ENCODE results near the gene PCDHGA11.
"Not testable (repeated sequence)": the region's sequence is repeated elsewhere in the genome, so short reads cannot be mapped to it uniquely, and the experiment has no call there.

Gene PCDHGA11

GRCh38 chr5:141420855-141421488 lies at the start of gene PCDHGA11:
Gene PCDHGA11 (plus strand): TSS chr5:141421051. CDS start chr5:141421228, 177 bp downstream.
- DNase-seq (ENCODE audit: low read depth) = no peak

DNA sequence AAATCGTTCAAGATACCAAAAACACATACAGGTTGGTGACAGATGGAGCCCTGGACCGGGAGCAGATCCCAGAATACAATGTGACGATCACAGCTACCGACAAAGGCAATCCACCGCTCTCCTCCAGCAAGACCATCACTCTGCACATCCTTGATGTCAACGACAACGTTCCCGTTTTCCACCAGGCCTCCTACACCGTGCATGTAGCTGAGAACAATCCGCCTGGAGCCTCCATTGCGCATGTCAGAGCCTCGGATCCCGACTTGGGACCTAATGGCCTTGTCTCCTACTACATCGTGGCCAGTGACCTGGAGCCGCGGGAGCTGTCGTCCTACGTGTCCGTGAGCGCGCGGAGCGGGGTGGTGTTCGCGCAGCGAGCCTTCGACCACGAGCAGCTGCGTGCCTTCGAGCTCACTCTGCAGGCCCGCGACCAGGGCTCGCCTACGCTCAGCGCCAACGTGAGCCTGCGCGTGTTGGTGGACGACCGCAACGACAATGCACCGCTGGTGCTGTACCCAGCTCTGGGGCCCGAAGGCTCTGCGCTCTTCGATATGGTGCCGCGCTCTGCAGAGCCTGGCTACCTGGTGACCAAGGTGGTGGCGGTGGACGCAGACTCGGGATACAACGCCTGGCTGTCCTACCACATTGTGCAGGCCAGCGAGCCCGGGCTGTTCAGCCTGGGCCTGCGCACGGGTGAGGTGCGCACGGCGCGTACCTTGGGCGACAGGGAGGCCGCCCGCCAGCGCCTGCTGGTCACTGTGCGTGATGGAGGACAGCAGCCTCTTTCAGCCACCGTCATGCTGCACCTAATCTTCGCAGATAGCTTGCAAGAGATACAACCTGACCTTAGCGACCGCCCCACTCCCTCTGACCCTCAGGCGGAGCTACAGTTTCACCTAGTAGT lies 49.0 kb upstream of the PCDHGA11 start:
- no peak for DNase-seq (ENCODE audit: low read depth)

DNA sequence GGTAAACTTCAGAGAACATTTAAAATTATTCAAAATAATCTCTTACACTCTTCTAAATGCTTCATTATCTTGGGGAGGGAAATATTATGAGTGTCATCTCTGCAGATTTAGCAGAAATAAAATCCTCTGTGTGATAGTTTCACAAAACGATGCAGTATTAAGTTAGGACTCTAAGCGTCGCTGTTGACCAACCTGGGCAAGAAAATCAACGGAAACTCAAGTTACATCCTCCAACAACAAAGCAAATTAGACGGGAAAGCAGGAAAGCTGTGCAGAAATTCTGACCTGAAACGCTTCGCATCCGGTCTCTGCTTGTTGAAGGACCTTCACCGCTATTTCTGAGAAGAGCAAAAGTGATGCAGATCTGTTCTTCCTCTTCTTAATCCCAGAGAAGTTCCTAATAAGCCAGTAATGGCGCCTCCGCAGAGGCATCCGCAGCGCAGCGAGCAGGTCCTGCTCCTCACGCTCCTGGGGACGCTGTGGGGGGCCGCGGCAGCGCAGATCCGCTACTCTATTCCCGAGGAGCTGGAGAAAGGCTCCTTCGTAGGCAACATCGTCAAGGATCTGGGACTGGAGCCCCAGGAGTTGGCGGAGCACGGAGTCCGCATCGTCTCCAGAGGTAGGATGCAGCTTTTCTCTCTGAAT lies 47.1 kb upstream of the PCDHGA11 start, which contains the start of gene PCDHGA6:
Gene PCDHGA6, plus strand, starts transcription at position 219 of the 645 bp plus-strand sequence. Its CDS starts 193 bp downstream, at position 412.
- no peak for DNase-seq (ENCODE audit: low read depth)

DNA sequence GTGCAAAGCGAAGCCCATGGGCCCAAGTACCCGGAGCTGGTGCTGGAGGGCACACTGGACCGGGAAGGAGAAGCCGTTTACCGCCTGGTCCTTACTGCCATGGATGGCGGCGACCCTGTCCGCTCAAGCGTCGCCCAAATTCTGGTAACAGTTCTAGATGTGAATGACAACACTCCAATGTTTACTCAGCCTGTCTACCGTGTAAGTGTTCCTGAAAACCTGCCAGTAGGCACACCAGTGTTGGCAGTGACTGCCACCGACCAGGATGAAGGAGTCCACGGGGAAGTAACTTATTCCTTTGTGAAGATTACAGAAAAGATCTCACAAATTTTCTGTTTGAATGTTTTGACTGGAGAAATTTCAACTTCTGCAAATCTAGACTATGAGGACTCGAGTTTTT lies 46.2 kb upstream of the PCDHGA11 start:
- DNase-seq (ENCODE audit: low read depth) = no peak

DNA sequence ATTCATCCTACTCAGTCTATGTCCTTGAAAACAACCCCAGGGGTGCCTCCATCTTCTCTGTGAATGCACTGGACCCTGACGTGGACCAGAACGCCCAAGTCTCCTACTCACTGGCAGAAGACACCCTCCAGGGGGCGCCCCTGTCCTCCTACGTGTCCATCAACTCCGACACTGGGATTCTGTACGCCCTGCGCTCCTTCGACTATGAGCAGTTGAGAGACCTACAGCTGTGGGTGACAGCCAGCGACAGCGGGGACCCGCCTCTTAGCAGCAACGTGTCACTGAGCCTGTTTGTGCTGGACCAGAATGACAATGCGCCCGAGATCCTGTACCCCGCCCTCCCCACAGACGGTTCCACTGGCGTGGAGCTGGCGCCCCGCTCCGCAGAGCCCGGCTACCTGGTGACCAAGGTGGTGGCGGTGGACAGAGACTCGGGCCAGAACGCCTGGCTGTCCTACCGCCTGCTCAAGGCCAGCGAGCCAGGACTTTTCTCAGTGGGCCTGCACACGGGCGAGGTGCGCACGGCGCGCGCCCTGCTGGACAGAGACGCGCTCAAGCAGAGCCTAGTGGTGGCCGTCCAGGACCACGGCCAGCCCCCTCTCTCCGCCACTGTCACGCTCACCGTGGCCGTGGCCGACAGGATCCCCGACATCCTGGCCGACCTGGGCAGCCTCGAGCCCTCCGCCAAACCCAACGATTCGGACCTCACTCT lies 45.3 kb upstream of the PCDHGA11 start:
- not testable (repeated sequence) for DNase-seq (ENCODE audit: low read depth)

DNA sequence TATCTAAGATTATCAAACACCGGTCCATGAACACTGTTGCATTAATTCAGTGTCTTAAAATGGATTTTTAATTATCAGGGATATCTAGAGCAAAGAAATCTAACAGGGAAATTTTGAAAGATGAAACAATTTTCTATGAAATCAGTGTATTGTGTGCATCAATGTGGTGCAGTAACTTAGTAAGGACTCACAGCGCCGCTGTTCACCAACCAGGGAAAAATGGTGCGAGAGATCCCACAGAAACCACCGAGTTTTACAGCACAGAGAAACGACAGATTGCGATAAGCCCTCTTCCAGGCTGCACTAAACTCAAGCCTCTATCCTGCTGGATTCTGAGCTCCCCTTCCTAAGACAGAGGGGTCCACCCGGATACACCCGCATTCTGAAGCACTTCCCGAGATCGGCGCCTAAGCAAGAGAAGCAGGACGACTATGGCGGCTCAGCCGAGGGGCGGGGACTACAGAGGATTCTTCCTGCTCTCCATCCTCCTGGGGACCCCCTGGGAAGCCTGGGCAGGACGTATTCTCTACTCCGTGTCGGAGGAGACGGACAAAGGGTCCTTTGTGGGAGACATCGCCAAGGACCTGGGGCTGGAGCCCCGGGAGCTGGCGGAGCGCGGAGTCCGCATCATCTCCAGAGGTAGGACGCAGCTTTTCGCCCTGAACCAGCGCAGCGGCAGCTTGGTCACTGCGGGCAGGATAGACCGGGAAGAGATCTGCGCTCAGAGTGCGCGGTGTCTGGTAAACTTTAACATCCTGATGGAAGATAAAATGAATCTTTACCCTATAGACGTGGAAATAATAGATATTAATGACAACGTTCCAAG lies 38.2 kb upstream of the PCDHGA11 start, which contains the start of gene PCDHGA7:
Gene PCDHGA7, plus strand, starts transcription at position 274 of the 826 bp plus-strand sequence. Its CDS starts 158 bp downstream, at position 432.
- no peak for DNase-seq (ENCODE audit: low read depth)

DNA sequence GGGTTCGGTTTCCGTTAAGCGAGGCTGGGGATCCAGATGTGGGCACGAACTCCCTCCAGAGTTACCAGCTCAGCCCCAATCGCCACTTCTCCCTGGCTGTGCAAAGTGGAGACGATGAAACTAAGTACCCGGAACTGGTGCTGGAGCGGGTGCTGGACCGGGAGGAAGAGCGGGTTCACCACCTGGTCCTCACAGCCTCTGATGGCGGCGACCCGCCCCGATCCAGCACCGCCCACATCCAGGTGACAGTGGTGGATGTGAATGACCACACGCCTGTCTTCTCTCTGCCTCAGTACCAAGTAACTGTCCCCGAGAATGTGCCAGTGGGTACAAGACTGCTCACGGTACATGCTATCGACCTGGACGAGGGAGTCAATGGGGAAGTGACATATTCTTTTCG lies 37.5 kb upstream of the PCDHGA11 start:
- DNase-seq (ENCODE audit: low read depth) = no peak

DNA sequence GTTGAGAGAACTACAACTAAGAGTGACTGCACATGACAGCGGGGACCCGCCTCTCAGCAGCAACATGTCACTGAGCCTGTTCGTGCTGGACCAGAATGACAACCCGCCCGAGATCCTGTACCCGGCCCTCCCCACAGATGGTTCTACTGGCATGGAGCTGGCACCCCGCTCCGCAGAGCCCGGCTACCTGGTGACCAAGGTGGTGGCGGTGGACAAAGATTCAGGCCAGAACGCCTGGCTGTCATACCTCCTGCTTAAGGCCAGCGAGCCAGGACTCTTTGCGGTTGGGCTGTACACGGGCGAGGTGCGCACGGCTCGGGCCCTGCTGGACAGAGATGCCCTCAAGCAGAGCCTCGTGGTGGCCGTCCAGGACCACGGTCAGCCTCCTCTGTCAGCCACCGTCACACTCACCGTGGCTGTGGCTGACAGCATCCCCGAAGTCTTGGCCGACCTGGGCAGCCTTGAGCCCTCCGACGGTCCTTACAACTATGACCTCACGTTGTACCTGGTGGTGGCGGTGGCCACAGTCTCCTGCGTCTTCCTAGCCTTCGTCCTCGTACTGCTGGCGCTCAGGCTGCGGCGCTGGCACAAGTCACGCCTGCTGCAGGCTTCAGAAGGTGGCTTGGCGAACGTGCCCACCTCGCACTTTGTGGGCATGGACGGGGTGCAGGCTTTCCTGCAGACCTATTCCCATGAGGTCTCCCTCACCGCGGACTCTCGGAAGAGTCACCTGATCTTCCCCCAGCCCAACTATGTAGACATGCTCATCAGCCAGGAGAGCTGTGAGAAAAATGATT lies 36.2 kb upstream of the PCDHGA11 start:
- DNase-seq (ENCODE audit: low read depth) = no peak

DNA sequence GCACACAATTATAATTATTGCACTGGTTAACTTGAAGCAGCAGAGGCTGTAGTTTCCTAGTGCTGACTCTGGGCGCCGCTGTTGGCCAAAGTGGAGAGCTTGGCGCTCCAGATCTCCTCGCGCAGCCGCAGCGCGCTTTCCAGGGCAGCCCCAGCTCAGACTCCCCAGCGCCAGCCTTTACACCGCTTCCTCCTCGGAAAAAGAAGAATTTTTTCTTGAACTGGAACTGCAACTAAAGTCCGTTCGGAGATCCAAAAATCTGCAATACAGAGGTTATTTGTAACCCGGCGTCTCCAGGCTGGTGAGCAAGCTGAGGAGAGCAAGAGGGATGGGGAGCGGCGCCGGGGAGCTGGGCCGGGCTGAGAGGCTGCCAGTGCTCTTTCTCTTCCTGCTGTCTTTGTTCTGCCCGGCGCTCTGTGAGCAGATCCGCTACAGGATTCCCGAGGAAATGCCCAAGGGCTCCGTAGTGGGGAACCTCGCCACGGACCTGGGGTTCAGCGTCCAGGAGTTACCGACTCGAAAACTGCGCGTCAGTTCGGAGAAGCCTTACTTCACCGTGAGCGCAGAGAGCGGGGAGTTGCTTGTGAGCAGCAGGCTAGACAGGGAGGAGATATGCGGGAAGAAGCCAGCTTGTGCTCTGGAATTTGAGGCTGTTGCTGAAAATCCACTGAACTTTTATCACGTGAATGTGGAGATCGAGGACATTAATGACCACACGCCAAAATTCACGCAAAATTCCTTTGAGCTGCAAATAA lies 33.1 kb upstream of the PCDHGA11 start, which contains the start of gene PCDHGB4:
Gene PCDHGB4, plus strand, starts transcription at position 142 of the 755 bp plus-strand sequence. Its CDS starts 187 bp downstream, at position 329.
- DNase-seq (ENCODE audit: low read depth) = not testable (repeated sequence)

DNA sequence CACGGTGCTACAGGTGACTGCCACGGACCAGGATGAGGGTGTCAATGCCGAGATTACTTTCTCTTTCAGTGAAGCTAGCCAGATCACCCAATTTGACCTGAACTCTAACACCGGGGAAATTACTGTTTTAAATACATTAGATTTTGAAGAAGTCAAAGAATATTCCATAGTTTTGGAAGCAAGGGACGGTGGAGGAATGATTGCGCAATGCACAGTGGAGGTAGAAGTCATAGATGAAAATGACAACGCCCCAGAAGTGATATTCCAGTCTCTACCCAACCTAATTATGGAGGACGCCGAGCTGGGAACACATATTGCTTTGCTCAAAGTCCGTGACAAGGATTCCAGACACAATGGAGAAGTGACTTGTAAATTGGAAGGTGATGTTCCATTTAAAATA lies 32.2 kb upstream of the PCDHGA11 start:
- no peak for DNase-seq (ENCODE audit: low read depth)

GRCh38 chr5:141389153-141390042 lies 31.5 kb upstream of the PCDHGA11 start:
- DNase-seq (ENCODE audit: low read depth) = no peak

GRCh38 chr5:141392429-141393198 lies 28.2 kb upstream of the PCDHGA11 start, which contains the start of gene PCDHGA8:
Gene PCDHGA8 (plus strand): TSS chr5:141392633. CDS start chr5:141392814, 181 bp downstream.
- no peak for DNase-seq (ENCODE audit: low read depth)

DNA sequence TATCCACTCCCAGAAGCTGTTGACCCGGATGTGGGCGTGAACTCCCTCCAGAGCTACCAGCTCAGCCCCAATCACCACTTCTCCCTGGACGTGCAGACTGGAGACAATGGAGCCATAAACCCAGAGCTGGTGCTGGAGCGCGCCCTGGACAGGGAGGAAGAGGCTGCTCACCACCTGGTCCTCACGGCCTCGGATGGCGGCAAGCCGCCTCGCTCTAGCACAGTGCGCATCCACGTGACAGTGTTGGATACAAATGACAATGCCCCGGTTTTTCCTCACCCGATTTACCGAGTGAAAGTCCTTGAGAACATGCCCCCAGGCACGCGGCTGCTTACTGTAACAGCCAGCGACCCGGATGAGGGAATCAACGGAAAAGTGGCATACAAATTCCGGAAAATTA lies 27.6 kb upstream of the PCDHGA11 start:
- no peak for DNase-seq (ENCODE audit: low read depth)

GRCh38 chr5:141394401-141395187 lies 26.3 kb upstream of the PCDHGA11 start:
- DNase-seq (ENCODE audit: low read depth) = not testable (repeated sequence)

DNA sequence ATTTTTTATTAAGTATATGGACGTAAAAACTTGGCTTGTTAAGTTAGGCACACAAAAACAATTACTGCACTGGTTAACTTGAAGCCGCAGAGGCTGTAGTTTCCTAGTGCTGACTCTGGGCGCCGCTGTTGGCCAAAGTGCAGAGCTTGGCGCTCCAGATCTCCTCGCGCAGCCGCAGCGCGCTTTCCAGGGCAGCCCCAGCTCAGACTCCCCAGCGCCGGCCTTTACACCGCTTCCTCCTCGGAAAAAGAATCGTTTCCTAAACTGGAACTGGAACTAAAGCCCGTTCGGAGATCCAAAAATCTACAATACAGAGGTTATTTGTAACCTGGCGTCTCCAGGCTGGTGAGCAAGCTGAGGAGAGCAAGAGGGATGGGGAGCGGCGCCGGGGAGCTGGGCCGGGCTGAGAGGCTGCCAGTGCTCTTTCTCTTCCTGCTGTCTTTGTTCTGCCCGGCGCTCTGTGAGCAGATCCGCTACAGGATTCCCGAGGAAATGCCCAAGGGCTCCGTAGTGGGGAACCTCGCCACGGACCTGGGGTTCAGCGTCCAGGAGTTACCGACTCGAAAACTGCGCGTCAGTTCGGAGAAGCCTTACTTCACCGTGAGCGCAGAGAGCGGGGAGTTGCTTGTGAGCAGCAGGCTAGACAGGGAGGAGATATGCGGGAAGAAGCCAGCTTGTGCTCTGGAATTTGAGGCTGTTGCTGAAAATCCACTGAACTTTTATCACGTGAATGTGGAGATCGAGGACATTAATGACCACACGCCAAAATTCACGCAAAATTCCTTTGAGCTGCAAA lies 22.9 kb upstream of the PCDHGA11 start, which contains the start of gene PCDHGB5:
Gene PCDHGB5, plus strand, starts transcription at position 192 of the 796 bp plus-strand sequence. Its CDS starts 181 bp downstream, at position 373.
- not testable (repeated sequence) for DNase-seq (ENCODE audit: low read depth)

Data from stimulated activated CD8-positive, alpha-beta memory T cell treated with anti-CD3 and anti-CD28 coated beads, Interleukin-7, amount 100 ng/mL, for 24 hours (primary cell).